Naive thymus-derived CD4-positive, alpha-beta T cell (primary cell): Measurements from ENCODE around the gene SUGCT. TPM values are rescaled to one million over a fixed set of nuclear protein-coding genes. Genes with fewer than 3 reads are reported as not detected.

Source experiments
- ATAC-seq: fragments of 150-1000 bp; cut with Tn5 transposase; 2 replicates; pipeline ENCODE4 v1.10.0; 2021; ENCODE audit warnings: mild to moderate bottlenecking, moderate library complexity
- CTCF ChIA-PET: fragments of 350-600 bp; sonication (Branson Sonifier 250); formaldehyde crosslinking; loops from one replicate; lab custom pipeline; 2021; ENCODE audit warnings: antibody characterized with exemption; lab: Charles Lee
- POLR2A ChIA-PET: fragments of 350-600 bp; sonication (Branson Sonifier 250); formaldehyde crosslinking; loops from one replicate; lab custom pipeline; 2021; ENCODE audit warnings: antibody characterized with exemption, inconsistent platforms; lab: Charles Lee
- DNase-seq, 9 donors: peaks; one replicate each; pipeline versions ENCODE4 v3.0.0 to v3.0.0-alpha.2; 2020 to 2022; ENCODE audit warnings: mixed read lengths in 1 of 9
- H3K27ac ChIP-seq: one replicate; pipeline ENCODE4 v1.7.0; 2013; ENCODE audit warnings: mild to moderate bottlenecking, low read depth, low read length, moderate library complexity
- H3K27me3 ChIP-seq, 2 donors: one replicate each; pipeline ENCODE4 v1.7.0; 2013; ENCODE audit warnings: low read length in 2 of 2, mild to moderate bottlenecking in 2 of 2, moderate library complexity in 2 of 2; ENCODE audit not compliant: control insufficient read depth in 2 of 2, insufficient read depth in 2 of 2
- H3K36me3 ChIP-seq, 3 experiments: 1 replicate in 2 of 3; 2 replicates in 1 of 3; pipeline ENCODE4 v1.7.0; 2013; ENCODE audit warnings: low read length in 3 of 3, mild to moderate bottlenecking in 3 of 3, moderate library complexity in 1 of 3; ENCODE audit not compliant: insufficient read depth in 3 of 3, control insufficient read depth in 2 of 3
- H3K4me1 ChIP-seq, 2 donors: one replicate each; pipeline ENCODE4 v1.7.0; 2013; ENCODE audit warnings: low read length in 2 of 2, mild to moderate bottlenecking in 2 of 2, moderate library complexity in 1 of 2; ENCODE audit not compliant: control insufficient read depth in 2 of 2, insufficient read depth in 2 of 2
- H3K4me3 ChIP-seq: 2 replicates; pipeline ENCODE4 v1.7.0; 2013; ENCODE audit warnings: mild to moderate bottlenecking, low read length
- H3K9me3 ChIP-seq, 3 experiments: 1 replicate in 2 of 3; 2 replicates in 1 of 3; pipeline ENCODE4 v1.7.0; 2013; ENCODE audit warnings: low read length in 3 of 3; ENCODE audit not compliant: control insufficient read depth in 2 of 3
- H3K27ac Mint-ChIP-seq, 9 donors: one replicate each; pipeline ENCODE4 v1.8.0; 2020 to 2022; ENCODE audit warnings: mixed read lengths in 9 of 9, mild to moderate bottlenecking in 8 of 9, moderate library complexity in 5 of 9, inconsistent platforms in 2 of 9
- H3K27me3 Mint-ChIP-seq, 5 donors: one replicate each; pipeline ENCODE4 v1.8.0; 2021 to 2022; ENCODE audit warnings: mixed read lengths in 5 of 5, mild to moderate bottlenecking in 1 of 5
- H3K36me3 Mint-ChIP-seq, 5 donors: one replicate each; pipeline ENCODE4 v1.8.0; 2020 to 2022; ENCODE audit warnings: mixed read lengths in 5 of 5, mild to moderate bottlenecking in 3 of 5, inconsistent platforms in 1 of 5
- H3K4me1 Mint-ChIP-seq, 7 donors: one replicate each; pipeline ENCODE4 v1.8.0; 2020 to 2022; ENCODE audit warnings: mixed read lengths in 7 of 7, mild to moderate bottlenecking in 3 of 7, inconsistent platforms in 1 of 7
- H3K4me3 Mint-ChIP-seq, 10 donors: one replicate each; pipeline ENCODE4 v1.8.0; 2020 to 2022; ENCODE audit warnings: mild to moderate bottlenecking in 10 of 10, mixed read lengths in 10 of 10, moderate library complexity in 6 of 10, inconsistent platforms in 2 of 10
- H3K9me3 Mint-ChIP-seq, 11 donors: one replicate each; pipeline ENCODE4 v1.8.0; 2020 to 2022; ENCODE audit warnings: mixed read lengths in 11 of 11, mild to moderate bottlenecking in 4 of 11, inconsistent platforms in 1 of 11, moderate library complexity in 1 of 11
- intact Hi-C, 2 donors: fragments of 100-400 bp; cut with micrococcal nuclease; formaldehyde crosslinking; loops; one replicate each; pipeline ENCODE4 v1.15.1; 2023
- polyA plus RNA-seq, 2 donors: library from polyadenylated mRNA; unstranded; fragments of 300-500 nt; fragmentation: Illumina TruSeq; gene quantifications; one replicate each; pipeline ENCODE4 v1.2.3, GENCODE V29; 2021
- total RNA-seq, 6 experiments: library from RNA in 5 of 6; stranded (reverse) in 5 of 6; gene quantifications; 1 replicate in 5 of 6; 2 replicates in 1 of 6; pipeline ENCODE4 v1.2.3 and lab custom pipeline; 2021 to 2026

The SUGCT gene
- total and polyA plus RNA-seq, 7 experiments from 2014 or later, result 0.95 to 2.7 (median 2.2) TPM; not detected in 1

GRCh38 chr7:40234046-40234445 is 99.2 kb downstream of the SUGCT start:
- no peaks in the 10 kb centered on the region for H3K9me3 Mint-ChIP-seq
- no peaks in the 10 kb centered on the region for H3K9me3 ChIP-seq
- H3K36me3 Mint-ChIP-seq, result peaks cover 0 to 3% (median 0%) of the 10 kb centered on the region in 5 donors
- no peak overlapping the region for H3K4me3 ChIP-seq
- ATAC-seq (no peak), DNase-seq (peak in 5 of 9 donors; percentile 1 to 8 (median 5))
- no peaks in the 10 kb centered on the region for H3K27me3 Mint-ChIP-seq
- ChIA-PET CTCF (no interaction called here), POLR2A (interaction anchor here (0.6 kb wide), 1 partner anchor 18 kb away, joined by 3 read pairs; no protein-coding TSS in a partner anchor)
- no peak overlapping the region for H3K27ac ChIP-seq
- peak overlapping the region in 7 of 9 donors; percentile 41 to 85 (median 68) for H3K27ac Mint-ChIP-seq
- no peaks in the 10 kb centered on the region for H3K27me3 ChIP-seq
- intact Hi-C loops, result loop anchor here in 1 of 2 donors (5.0 kb wide), 1 partner anchor 1708 kb away; no protein-coding TSS in a partner anchor
- peaks cover 0 to 19% (median 6%) of the 10 kb centered on the region in 7 donors for H3K4me1 Mint-ChIP-seq
- H3K4me1 ChIP-seq, result peaks cover 0 to 4% of the 10 kb centered on the region in 2 donors
- peak overlapping the region in 3 of 10 donors; percentile 22 to 44 (median 32) for H3K4me3 Mint-ChIP-seq
- no peaks in the 10 kb centered on the region for H3K36me3 ChIP-seq

- CTCF ChIA-PET, result no interaction called here
- Mint-ChIP-seq H3K27me3 (no peaks in the 10 kb centered on the region), H3K4me3 (no peak overlapping the region), H3K36me3 (peaks cover 0 to 3% (median 0%) of the 10 kb centered on the region in 5 donors), H3K27ac (no peak overlapping the region), H3K9me3 (no peaks in the 10 kb centered on the region), H3K4me1 (peaks cover 0 to 19% (median 6%) of the 10 kb centered on the region in 7 donors)
- Histone ChIP-seq H3K9me3 (no peaks in the 10 kb centered on the region), H3K36me3 (no peaks in the 10 kb centered on the region), H3K4me1 (peaks cover 0 to 4% of the 10 kb centered on the region in 2 donors), H3K27me3 (no peaks in the 10 kb centered on the region), H3K27ac (no peak overlapping the region), H3K4me3 (no peak overlapping the region)
- intact Hi-C loops, result loop anchor here in 1 of 2 donors (5.0 kb wide), 1 partner anchor 1708 kb away; no protein-coding TSS in a partner anchor
- POLR2A ChIA-PET, result no interaction called here
- no peak for DNase-seq
- no peak for ATAC-seq
Observed at GRCh38 chr7:40234666-40235065, 99.9 kb downstream of the SUGCT start.

- H3K27ac ChIP-seq, result no peak overlapping the region
- H3K4me1 ChIP-seq, result peaks cover 0 to 4% of the 10 kb centered on the region in 2 donors
- H3K36me3 Mint-ChIP-seq, result peaks cover 0 to 3% (median 0%) of the 10 kb centered on the region in 5 donors
- ChIA-PET POLR2A (no interaction called here), CTCF (no interaction called here)
- H3K36me3 ChIP-seq, result no peaks in the 10 kb centered on the region
- H3K4me3 Mint-ChIP-seq, result no peak overlapping the region
- peaks cover 0 to 9% (median 6%) of the 10 kb centered on the region in 7 donors for H3K4me1 Mint-ChIP-seq
- DNase-seq (no peak), ATAC-seq (no peak)
- no peaks in the 10 kb centered on the region for H3K27me3 ChIP-seq
- H3K27ac Mint-ChIP-seq, result no peak overlapping the region
- H3K4me3 ChIP-seq, result no peak overlapping the region
- H3K9me3 Mint-ChIP-seq, result no peaks in the 10 kb centered on the region
- no peaks in the 10 kb centered on the region for H3K9me3 ChIP-seq
- intact Hi-C loops, result no loop called here
- H3K27me3 Mint-ChIP-seq, result no peaks in the 10 kb centered on the region
Observed at GRCh38 chr7:40237731-40238130, 102.9 kb downstream of the SUGCT start.

GRCh38 chr7:40239755-40240303 is 105.0 kb downstream of the SUGCT start:
- no peak overlapping the region for H3K4me3 ChIP-seq
- no peaks in the 10 kb centered on the region for H3K9me3 ChIP-seq
- H3K36me3 Mint-ChIP-seq, result peaks cover 0 to 3% (median 0%) of the 10 kb centered on the region in 5 donors
- intact Hi-C loops, result no loop called here
- H3K27me3 ChIP-seq, result no peaks in the 10 kb centered on the region
- no peaks in the 10 kb centered on the region for H3K9me3 Mint-ChIP-seq
- H3K4me1 Mint-ChIP-seq, result no peaks in the 10 kb centered on the region
- no peaks in the 10 kb centered on the region for H3K27me3 Mint-ChIP-seq
- H3K27ac Mint-ChIP-seq, result no peak overlapping the region
- CTCF ChIA-PET, result no interaction called here
- POLR2A ChIA-PET, result no interaction called here
- DNase-seq, result no peak
- H3K4me3 Mint-ChIP-seq, result no peak overlapping the region
- no peak for ATAC-seq
- H3K36me3 ChIP-seq, result no peaks in the 10 kb centered on the region
- H3K4me1 ChIP-seq, result no peaks in the 10 kb centered on the region
- no peak overlapping the region for H3K27ac ChIP-seq

- ChIA-PET CTCF (no interaction called here), POLR2A (no interaction called here)
- Mint-ChIP-seq H3K4me3 (no peak overlapping the region), H3K4me1 (no peaks in the 10 kb centered on the region), H3K27ac (no peak overlapping the region), H3K36me3 (no peaks in the 10 kb centered on the region), H3K9me3 (no peaks in the 10 kb centered on the region), H3K27me3 (no peaks in the 10 kb centered on the region)
- no peak overlapping the region for H3K4me3 ChIP-seq
- H3K27ac ChIP-seq, result no peak overlapping the region
- no peaks in the 10 kb centered on the region for H3K36me3 ChIP-seq
- H3K27me3 ChIP-seq, result no peaks in the 10 kb centered on the region
- intact Hi-C loops, result no loop called here
- no peaks in the 10 kb centered on the region for H3K9me3 ChIP-seq
- no peaks in the 10 kb centered on the region for H3K4me1 ChIP-seq
- ATAC-seq (no peak), DNase-seq (no peak)
Observed at GRCh38 chr7:40243076-40243475, 108.3 kb downstream of the SUGCT start.

- Histone ChIP-seq H3K27me3 (no peaks in the 10 kb centered on the region), H3K36me3 (no peaks in the 10 kb centered on the region), H3K9me3 (no peaks in the 10 kb centered on the region), H3K4me3 (no peak overlapping the region), H3K27ac (no peak overlapping the region), H3K4me1 (no peaks in the 10 kb centered on the region)
- no peak overlapping the region for H3K4me3 Mint-ChIP-seq
- H3K4me1 Mint-ChIP-seq, result no peaks in the 10 kb centered on the region
- POLR2A ChIA-PET, result no interaction called here
- CTCF ChIA-PET, result no interaction called here
- H3K9me3 Mint-ChIP-seq, result no peaks in the 10 kb centered on the region
- DNase-seq, result no peak
- peak overlapping the region in 1 of 9 donors; percentile 6 for H3K27ac Mint-ChIP-seq
- H3K27me3 Mint-ChIP-seq, result no peaks in the 10 kb centered on the region
- intact Hi-C loops, result no loop called here
- no peak for ATAC-seq
- H3K36me3 Mint-ChIP-seq, result no peaks in the 10 kb centered on the region
Observed at GRCh38 chr7:40244226-40244625, 109.4 kb downstream of the SUGCT start.

- Histone ChIP-seq H3K27me3 (no peaks in the 10 kb centered on the region), H3K36me3 (no peaks in the 10 kb centered on the region), H3K4me1 (no peaks in the 10 kb centered on the region), H3K4me3 (no peak overlapping the region), H3K27ac (no peak overlapping the region), H3K9me3 (no peaks in the 10 kb centered on the region)
- no peak for ATAC-seq
- Mint-ChIP-seq H3K27me3 (no peaks in the 10 kb centered on the region), H3K36me3 (no peaks in the 10 kb centered on the region), H3K4me3 (no peak overlapping the region), H3K27ac (no peak overlapping the region), H3K4me1 (no peaks in the 10 kb centered on the region), H3K9me3 (no peaks in the 10 kb centered on the region)
- CTCF ChIA-PET, result no interaction called here
- DNase-seq, result no peak
- intact Hi-C loops, result no loop called here
- POLR2A ChIA-PET, result no interaction called here
Observed at GRCh38 chr7:40248681-40249080, 113.9 kb downstream of the SUGCT start.
